COLO668 (cell line): ENCODE data around the gene MAFB.

ENCODE experiments used
- DNase-seq: peaks from one replicate; lab custom pipeline; 2025; ENCODE audit not compliant: unreplicated experiment; lab: John Stamatoyannopoulos, UW

The MAFB gene

GRCh38 chr20:40663304-40663790, 25.7 kb downstream of the MAFB start:
- DNase-seq = no peak

GRCh38 chr20:40659567-40659966, 29.5 kb downstream of the MAFB start:
- DNase-seq = no peak

GRCh38 chr20:40658509-40658908, 30.5 kb downstream of the MAFB start:
- no peak for DNase-seq

DNA sequence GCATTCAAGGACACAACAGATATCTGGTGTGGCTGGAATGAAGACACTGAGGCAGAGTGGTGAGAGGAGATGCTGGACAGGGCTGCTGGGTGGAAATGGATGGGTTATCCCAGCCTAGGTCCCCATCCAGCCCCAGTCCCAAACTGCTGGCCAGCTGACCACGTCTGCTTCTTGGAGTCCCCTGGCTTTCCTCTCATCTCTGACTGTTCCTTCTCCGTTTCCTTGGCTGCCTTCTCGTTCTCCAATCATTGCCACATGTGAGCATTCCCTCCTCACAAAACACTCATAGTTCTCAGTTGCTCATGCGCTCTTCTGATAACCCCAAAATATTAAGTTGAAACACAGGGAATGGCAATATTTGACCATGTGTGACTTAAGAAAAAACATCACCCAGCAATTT, 31.5 kb downstream of the MAFB start:
- DNase-seq = no peak

DNA sequence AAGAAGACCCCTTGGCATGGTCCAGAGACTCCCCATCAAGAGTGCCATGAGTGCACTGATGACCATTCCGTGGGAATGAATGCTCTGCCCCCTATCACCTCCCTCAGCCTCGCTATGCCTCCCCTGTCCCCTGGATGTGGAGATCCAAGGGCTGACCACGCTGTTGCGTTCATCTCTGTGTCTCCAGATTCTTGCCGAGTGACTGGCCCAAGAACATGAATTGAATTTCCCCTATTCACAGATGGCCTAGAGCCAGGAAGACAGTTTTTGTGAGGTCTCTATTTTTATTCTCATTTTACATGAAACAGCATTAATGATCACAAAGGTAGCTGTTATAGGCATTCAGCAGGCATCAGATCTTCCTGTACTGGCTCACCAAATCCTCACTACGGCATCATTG, 33.6 kb downstream of the MAFB start:
- DNase-seq = no peak

DNA sequence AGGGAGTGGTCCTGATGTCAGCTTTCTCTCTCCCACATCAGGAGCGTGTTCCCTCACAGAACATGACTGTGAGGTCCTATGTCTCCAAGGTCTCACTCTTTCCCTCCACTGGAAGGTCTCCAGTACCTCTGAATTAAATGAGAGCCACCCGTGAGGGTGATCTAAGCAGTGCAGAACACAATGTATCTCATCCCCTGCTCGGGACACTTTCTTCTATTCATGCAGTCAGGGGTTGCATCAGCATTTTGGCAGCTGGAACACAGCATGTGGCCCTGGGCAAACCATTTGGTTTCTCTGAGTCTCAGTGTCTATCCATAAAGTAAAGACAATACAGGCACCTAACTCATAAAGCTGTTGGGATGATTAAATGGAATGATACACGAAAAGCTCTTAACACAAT, 34.2 kb downstream of the MAFB start:
- no peak for DNase-seq

- DNase-seq = no peak
These were observed 36.5 kb downstream of the MAFB start for GRCh38 chr20:40652441-40652987.

DNA sequence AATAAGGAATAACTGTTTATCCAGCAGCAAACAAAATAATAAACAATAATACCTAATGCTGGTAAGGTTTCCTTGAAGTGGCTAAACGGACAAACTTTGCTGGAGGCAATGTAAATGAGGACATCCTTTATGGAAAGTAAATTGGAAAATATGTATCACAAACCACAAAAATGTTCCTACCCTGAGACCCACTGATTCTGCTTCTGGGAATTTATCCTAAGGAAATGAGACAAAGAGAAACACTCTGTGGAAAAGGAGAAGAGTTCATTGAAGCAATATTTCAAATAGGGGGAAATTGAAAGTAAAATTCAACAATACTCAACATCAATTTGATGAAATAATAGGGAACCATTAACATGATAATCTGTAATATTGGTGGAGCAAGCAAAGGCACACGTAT, 37.9 kb downstream of the MAFB start:
- DNase-seq = no peak

DNA sequence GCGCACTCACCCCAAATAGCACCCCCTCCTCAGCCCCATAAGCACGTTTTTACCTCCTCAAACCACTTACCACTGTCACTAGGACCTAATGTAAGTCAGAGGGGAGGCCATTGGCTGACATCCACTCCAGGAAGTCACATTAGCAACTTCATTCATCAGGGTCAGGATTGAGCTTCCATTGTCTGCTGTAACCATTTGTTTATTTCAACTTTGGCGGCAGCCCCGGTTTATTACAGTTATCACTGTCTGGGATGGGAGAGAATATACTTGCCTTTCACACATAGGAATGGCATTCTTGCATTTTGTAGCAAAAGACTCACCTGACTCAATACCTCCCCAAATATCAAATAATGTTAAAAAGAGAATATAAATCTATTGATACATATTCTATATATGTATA, 38.3 kb downstream of the MAFB start:
- DNase-seq = no peak

DNA sequence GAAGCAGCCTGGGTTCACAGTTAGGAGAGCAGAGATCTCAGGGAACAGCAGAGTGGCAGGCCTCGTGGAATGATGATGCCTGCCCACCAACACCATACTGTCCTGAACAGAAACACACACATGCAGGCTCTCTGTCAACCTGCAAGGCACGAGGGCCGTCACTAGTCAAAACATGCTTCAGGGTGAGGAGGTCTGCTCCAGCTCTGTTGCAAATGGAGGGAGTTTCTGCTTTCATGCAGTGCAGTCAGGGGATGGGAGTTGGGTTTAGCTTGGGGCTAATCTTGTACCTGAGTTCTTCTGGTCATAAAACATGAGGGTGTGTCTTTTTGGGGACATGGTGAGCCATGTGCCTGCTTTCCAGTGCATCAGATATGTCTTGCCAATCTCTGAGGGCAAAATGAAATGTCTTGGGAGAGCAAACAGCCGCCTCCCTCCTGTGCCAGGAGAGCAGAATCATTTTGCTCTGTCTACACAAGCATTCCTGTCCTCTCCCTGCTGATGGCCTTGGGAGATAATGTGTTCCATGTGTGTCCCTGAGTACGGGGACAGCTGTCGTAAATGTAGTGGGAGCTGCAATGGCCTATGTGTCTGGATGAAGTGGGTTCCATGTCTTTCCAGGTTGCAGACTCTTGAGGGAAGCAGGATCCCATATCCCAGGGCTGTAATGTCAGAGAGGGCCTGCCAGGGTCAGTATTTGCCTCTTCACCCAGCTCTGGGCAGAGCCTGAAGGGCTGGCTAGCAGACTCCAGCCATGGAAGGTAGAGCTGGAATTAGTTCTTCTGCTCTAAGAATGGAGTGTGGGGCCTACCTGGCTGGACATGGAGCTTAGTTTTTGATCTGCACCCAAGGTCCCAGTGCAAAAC, 40.6 kb downstream of the MAFB start:
- DNase-seq = no peak

GRCh38 chr20:40646813-40647212, 42.2 kb downstream of the MAFB start:
- DNase-seq = no peak

GRCh38 chr20:40646361-40646760, 42.7 kb downstream of the MAFB start:
- no peak for DNase-seq

DNA sequence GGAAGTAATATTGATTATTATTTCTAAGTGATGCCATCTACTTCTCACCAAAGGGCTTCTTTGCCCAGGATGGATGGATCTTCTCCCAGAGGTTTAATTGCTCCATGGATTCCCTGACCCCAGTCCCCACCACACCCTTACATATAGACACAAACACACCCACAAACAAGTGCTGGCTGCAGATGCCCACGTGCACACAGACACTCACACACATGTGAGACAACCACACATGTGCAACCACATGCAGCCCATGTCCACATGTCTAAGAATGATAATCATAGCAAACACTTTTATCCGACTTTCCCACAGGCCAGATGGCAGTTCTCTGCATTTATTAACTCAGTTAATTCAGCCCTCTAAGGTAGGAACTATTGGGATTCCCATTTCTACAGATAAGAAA, 44.2 kb downstream of the MAFB start:
- no peak for DNase-seq

DNA sequence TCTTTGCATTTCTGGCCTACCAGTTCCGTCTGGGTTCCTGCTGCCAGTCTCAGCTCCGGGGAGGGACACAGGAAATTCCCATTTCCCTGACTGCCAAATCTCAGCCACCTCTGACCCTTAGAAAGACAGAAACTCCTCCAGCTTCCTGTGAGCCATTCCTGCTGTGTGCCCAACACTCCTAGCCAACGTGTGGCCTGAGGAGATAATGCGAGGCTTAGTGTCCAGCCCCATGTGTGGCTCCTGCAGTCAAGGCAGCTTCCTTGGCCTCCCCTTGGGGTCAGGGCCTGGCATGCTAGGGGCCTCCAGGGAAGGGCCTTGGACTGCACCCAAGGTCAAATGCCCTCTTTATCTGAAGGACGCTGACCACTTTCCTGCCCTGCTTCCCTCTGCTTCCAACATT, 45.1 kb downstream of the MAFB start:
- no peak for DNase-seq

GRCh38 chr20:40641809-40642208, 47.2 kb downstream of the MAFB start:
- DNase-seq = no peak

DNA sequence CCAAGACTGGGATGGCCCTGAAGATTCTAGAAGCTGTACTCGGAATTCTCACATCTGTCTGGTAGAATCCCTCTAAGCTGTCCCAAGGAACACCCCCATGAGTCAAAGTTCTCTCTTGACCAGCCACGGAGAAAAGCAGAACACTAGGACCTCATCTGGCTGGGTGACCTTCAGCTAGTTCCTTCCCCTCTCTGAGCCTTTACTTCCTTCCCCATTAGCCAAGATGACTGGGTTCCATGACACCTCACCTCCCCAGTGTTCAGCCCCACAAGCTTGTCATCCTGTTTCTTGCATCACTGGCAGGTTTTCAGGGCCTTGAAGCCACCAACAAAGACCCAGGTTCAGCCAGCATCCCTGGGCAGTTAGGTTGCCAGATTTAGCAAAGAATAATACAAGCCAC, 47.8 kb downstream of the MAFB start:
- no peak for DNase-seq

- DNase-seq = no peak
These were observed 48.4 kb downstream of the MAFB start for GRCh38 chr20:40640667-40641066.

GRCh38 chr20:40639676-40640355, 49.2 kb downstream of the MAFB start:
- no peak for DNase-seq

DNA sequence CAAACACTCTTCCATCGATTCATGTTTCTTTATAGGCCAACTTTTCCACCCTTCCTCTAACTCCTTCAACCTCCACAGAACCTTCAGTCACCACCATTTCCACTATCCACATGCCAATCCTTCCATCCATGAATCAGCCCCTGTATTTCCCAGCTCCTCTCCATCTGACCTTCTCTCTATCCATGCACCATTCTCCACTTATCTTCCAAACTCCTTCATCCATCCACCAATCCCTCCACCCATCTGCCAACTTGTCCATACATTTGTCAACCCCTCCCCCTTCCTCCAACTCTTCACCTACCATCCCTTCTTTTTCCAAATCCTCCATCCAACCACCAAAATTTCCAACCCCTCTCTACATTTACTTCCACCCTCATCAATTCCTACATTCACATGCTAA, 49.9 kb downstream of the MAFB start:
- no peak for DNase-seq

DNA sequence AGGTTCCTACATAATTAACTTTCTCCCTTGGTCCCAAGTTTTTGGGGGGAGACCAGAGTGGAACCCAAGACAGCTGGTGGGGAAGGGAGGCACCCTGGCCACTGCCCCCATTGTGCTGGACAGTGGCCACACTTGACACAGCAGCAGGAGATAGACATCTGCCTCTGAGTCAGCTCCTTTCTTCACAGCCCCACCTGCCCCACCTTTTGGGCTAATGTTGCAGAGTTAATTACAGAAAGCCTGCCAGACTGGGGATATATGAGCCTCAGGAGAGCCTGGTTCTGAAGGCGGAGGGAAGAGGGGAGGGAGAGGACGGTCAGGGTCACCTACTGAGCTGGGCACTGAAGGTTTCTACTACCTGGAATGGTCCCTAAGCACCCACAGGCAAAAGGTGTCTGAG, 50.6 kb downstream of the MAFB start:
- DNase-seq = no peak

DNA sequence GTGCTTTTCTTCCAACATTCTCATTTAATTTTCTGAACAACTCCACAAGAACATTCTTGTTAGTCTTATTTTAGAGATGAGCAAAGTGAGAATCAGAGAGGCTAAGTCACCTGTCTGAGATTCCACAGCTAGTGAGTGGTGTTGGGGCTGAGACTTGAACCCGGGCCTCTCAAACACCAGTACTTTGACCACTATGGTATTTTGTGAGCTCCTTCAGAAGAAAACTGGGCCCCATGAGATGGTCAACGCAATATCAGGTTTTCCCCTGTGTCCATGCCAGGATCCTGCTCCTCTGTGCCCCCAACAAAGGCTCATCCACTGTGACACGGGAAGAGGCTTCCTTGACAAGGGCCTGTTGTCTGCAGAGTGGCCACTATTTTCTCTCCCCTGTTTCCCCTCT, 51.9 kb downstream of the MAFB start:
- no peak for DNase-seq

GRCh38 chr20:40636486-40636885, 52.5 kb downstream of the MAFB start:
- DNase-seq = no peak
